ENCODE measurements around the gene KIF7.
"Not testable (repeated sequence)": the region's sequence is repeated elsewhere in the genome, so short reads cannot be mapped to it uniquely, and the experiment has no call there.

The KIF7 gene

GRCh38 chr15:89615135-89615534 is 40.1 kb downstream of the KIF7 start:
- no peak for DNase-seq

- no peak for DNase-seq
Measured at GRCh38 chr15:89614164-89614563, 41.1 kb downstream of the KIF7 start.

- no peak for DNase-seq
Measured at GRCh38 chr15:89613031-89613430, 42.2 kb downstream of the KIF7 start.

- no peak for DNase-seq
Measured at GRCh38 chr15:89611317-89611716, 44.0 kb downstream of the KIF7 start.

GRCh38 chr15:89599021-89599420 is 56.2 kb downstream of the KIF7 start:
- no peak for DNase-seq

- no peak for DNase-seq
Measured at GRCh38 chr15:89593018-89593417, 62.2 kb downstream of the KIF7 start.

GRCh38 chr15:89591834-89592233 is 63.4 kb downstream of the KIF7 start:
- no peak for DNase-seq

GRCh38 chr15:89587955-89588354 is 67.3 kb downstream of the KIF7 start:
- DNase-seq: no peak

GRCh38 chr15:89586651-89587050 is 68.6 kb downstream of the KIF7 start:
- DNase-seq: no peak

- not testable (repeated sequence) for DNase-seq
Measured at GRCh38 chr15:89580747-89581146, 74.5 kb downstream of the KIF7 start.

GRCh38 chr15:89578146-89578545 is 77.1 kb downstream of the KIF7 start:
- DNase-seq: no peak
